ENCODE results near the gene RHEB.

DNA sequence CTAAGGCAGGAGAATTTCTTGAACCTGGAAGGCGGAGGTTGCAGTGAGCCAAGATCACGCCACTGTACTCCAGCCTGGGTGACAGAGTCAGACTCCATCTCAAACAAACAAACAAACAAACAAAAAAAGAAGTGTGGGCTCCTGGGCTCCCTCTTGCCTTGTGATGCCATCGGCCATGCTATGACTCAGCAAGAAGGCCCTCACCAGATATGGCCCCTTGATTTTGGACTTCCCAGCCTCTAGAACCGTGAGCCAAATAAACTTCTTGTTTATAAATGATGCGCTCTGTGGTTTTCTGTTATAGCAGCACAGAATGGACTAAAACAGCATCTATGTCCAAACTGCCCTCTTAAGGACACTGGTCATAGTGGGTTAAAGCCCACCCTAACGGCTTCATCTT is 29.9 kb upstream of the RHEB start:
- TF ChIP-seq, protein P1, sequence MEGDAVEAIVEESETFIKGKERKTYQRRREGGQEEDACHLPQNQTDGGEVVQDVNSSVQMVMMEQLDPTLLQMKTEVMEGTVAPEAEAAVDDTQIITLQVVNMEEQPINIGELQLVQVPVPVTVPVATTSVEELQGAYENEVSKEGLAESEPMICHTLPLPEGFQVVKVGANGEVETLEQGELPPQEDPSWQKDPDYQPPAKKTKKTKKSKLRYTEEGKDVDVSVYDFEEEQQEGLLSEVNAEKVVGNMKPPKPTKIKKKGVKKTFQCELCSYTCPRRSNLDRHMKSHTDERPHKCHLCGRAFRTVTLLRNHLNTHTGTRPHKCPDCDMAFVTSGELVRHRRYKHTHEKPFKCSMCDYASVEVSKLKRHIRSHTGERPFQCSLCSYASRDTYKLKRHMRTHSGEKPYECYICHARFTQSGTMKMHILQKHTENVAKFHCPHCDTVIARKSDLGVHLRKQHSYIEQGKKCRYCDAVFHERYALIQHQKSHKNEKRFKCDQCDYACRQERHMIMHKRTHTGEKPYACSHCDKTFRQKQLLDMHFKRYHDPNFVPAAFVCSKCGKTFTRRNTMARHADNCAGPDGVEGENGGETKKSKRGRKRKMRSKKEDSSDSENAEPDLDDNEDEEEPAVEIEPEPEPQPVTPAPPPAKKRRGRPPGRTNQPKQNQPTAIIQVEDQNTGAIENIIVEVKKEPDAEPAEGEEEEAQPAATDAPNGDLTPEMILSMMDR (IDR thresholded peaks at IDR 0.05; ENCODE audit: poor library complexity): no peak
- no peak for TF ChIP-seq EZH2 (IDR thresholded peaks at IDR 0.05; ENCODE audit: borderline replicate concordance)

Measured in hepatocyte (in vitro differentiated cells).